Measurements from ENCODE around the gene VARS1.
"Not testable (repeated sequence)": the region's sequence is repeated elsewhere in the genome, so short reads cannot be mapped to it uniquely, and the experiment has no call there.

VARS1 gene

DNA sequence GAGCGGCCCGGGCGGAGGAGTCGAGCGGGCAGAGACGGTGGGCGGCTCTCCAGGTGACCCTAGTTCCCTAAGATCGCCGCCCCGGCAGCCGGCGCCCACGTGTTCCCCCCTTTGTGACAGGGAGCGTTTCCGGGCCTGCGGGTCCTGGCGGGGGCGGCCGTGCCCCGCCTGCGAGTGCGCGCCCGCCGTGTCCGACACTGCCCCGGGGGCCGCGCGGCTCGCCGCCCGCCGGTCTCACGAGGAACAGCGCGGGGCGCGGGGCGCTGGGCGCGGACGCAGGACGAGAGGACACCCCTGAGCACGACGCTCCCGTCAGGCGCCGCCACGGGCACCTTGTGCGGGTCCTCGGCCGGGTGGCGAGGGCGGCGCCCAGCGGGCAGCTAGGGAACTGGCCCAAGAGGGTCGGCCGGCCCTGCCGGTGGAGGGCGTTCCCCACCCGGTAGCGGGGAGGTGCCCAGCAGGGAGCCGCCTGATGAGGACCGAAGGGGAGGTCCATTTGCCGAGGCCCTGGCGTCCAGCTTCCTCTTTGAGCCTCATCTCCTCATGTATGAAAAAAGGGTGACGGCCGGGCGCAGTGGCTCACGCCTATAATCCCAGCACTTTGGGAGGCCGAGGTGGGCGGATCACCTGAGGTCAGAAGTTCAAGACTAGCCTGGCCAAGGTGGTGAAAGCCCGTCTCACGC, at the start of gene VARS1:
Gene VARS1 (minus strand): TSS at position 137 of the 683 bp plus-strand sequence. CDS start 535 bp downstream, outside the sequence.
- DNase-seq: peak; percentile 82

DNA sequence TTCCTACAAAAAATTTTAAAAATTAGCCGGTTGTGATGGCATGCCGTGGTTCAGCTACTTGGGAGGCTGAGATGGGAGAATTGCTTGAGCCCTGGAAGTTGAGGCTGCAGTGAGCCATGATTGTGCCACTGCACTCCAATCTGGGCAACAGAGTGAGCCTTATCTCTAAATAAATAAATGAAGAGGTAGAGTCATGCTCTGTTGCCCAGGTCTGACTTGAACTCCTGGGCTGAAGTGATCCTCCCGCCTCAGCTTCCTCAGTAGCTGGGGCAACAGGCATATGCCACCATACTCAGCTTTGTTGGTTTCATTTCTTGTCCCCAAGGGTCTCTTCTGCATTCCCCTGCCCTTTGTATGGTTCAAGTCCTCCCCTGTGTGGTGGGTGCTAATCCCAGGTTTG, 49.0 kb upstream of the VARS1 start:
- DNase-seq: no peak

DNA sequence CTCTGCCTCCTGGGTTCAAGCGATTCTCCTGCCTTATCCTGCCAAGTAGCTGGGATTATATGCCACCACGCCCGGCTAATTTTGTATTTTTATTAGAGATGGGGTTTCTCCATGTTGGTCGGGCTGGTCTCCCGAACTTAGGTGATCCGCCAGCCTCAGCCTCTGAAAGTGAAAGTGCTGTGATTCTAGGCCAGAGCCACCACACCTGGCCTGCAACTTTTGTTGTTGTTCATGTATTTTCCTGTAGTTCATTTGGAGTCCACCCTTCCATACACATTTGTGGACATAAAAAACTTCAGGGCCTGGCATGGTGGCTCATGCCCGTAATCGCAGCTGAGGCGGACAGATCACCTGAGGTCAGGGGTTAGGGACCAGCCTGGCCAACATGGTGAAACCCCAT, 46.5 kb upstream of the VARS1 start:
- DNase-seq: no peak

DNA sequence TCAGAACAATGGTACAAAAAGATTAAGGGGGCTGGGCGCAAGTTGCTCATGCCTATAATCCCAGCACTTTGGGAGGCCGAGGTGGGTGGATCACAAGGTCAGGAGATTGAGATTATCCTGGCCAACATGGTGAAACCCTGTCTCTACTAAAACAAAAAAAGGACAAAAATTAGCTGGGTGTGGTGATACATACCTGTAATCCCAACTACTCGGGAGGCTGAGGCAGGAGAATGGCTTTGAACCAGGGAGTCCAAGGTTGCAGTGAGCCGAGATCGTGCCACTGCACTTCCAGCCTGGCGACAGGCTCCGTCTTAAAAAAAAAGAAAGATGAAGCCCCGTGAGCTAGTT, 44.2 kb upstream of the VARS1 start:
- not testable (repeated sequence) for DNase-seq

DNA sequence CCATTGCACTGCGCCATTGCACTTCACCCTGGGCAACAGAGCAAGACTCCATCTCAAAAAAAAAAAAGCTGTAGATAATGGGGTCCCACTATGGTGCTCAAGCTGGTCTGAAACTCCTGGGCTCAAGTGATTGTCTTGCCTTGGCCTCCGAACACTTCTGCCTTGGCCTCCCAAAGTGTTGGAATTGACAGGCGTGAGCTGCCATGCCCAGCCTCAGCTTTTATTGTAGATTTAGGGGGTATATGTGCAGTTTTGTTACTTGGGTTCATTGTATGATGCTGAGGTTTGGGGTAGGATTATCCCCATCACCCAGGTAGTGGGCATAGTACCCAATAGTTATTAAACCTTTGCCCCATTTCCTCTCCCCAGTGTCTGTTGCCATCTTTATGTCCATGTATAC, 43.4 kb upstream of the VARS1 start:
- no peak for DNase-seq

DNA sequence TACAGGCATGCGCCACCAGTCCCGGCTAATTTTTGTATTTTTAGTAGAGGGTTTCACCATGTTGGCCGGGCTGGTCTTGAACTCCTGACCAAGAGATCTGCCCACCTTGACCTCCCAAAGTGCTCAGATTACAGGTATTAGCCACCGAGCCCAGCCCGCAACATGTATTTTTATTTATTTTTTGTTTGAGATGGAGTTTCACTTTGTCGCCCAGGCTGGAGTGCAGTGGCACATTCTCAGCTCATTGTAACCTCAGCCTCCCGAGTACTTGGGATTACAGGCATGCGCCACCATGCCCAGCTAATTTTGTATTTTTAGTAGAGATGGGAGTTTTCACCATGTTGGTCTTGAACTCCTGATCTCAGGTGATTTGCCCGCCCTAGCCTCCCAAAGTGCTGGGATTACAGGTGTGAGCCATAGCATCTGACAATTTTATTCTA, 42.6 kb upstream of the VARS1 start:
- not testable (repeated sequence) for DNase-seq

DNA sequence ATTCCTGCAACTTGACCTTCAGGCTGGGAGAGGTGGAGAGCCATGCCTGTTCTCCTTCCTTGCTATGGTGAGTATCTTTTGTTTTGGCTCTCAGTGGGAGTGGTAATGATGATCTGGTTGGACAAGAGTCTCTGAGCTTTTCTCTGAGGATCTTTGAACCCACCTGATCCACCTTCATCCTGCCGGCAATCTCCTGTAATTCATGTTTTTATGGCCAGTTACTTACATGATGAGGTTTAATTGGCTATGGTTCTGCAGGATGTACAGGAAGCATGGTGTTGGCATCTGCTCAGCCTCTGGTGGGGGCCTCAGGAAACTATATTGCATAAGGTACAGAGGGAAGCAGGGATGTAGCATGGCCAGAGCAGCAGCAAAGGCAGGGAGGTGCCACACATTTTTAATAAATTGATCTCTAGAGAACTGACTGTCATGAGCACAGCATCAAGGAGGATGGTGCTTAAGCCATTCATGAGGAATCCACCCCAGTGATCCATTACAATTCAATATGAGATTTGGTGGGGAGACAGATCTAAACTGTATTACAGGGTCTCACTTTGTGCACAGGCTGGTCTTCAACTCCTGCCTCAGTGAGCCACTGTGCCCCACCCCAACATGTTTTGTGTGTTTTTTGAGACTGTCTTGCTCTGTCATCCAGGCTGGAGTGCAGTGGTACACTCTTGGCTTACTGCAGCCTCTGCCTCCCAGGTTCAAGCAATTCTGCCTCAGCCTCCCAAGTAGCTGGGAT, 42.0 kb upstream of the VARS1 start:
- no peak for DNase-seq

DNA sequence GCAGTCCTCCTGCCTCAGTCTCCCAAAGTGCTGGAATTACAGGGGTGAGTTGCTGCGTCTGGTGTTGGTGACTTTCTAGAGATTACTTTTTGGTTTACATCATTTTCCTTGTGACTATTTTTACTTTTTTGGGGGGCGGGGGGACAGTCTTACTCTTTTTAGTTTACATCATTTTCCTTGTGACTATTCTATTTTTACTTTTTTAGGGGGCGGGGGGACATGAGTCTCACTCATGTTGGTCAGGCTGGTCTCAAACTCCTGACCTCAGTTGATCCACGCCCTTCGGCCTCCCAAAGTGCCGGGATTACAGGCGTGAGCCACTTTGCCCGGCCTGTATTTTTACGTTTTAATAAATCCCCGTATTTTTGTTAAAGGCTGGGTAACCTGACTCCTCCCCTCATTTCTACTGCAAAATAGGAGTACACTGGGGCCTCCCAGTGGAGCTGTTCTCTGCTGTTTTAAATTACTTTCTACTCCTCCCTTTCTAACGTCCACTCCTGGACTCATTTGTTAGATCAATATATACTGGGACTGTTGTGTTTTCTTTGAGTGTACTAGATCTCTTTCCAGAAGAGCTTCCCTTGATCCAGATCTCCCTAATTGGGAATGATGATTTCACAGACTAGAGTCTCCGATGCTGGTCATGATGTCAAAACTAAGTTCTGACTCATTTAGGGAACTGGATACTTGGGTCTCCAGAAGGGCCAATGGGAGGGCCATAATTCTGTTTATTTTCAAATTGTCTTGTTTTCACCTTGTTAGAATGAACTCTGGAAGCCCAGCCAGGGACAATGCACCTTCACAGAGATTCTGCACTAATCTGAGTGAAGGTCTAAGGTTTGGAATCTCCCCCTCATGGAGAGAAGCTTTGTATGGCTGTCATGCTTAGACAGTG, 41.2 kb upstream of the VARS1 start:
- DNase-seq: no peak

DNA sequence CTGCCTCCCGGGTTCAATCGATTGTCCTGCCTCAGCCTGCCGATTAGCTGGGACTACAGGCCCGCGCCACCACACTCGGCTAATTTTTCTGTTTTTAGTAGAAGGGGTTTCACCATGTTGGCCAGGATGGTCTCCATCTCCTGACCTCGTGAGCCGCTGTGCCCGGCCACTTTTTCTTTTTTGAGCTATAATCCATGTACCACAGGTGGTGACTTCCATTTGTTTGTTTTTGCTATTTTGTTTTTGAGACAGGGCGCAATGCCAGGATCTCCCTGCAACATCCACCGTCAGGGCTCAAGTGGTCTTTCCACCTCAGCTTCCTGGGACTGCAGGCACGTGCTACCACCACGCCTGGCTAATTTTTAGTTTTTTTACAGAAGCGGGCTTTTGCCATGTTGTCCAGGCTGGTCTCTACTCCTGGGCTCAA, 40.5 kb upstream of the VARS1 start:
- no peak for DNase-seq

DNA sequence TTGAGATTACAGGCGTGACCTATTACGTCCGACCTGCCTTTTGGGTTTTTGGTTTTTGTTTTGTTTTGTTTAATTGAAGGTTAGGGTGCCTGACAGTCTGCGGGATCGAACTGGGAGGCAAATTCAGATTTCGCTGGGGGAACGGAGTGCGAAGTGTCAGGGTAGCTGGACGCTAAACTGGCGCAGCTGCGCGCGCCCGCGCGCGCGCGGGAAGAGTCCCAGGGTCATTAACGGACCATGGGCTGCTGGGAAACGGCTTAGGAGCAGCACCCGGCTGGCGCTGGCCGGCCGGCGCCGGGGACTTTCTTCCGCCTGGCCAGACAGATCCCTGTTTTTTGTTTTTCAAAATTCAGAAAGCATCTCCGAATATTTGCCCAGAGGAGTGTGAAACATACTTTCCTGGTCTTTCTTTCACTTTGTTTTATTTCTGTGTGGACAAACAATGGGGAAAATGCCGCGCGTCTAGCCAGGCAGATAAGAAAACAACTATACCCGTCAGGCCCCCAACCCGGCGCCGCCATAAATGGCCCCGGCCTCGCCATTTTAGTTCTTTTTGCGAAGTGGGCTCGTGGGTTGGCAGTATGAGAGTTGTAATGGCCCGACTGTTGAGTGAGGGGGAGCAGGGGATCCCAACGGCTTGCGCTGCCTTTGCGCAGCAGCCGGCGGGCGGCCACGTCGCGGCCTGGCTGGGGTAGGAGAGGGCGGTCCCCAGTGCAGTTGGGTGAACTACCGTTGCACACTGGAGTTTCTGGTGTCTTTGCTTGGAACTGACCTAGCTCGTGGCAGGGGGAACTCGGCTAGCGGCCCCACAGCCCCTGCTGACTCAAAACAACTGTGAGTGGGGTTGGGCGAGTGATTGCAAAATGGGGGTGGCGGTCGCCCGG, 39.1 kb upstream of the VARS1 start:
- DNase-seq: peak; percentile 80

DNA sequence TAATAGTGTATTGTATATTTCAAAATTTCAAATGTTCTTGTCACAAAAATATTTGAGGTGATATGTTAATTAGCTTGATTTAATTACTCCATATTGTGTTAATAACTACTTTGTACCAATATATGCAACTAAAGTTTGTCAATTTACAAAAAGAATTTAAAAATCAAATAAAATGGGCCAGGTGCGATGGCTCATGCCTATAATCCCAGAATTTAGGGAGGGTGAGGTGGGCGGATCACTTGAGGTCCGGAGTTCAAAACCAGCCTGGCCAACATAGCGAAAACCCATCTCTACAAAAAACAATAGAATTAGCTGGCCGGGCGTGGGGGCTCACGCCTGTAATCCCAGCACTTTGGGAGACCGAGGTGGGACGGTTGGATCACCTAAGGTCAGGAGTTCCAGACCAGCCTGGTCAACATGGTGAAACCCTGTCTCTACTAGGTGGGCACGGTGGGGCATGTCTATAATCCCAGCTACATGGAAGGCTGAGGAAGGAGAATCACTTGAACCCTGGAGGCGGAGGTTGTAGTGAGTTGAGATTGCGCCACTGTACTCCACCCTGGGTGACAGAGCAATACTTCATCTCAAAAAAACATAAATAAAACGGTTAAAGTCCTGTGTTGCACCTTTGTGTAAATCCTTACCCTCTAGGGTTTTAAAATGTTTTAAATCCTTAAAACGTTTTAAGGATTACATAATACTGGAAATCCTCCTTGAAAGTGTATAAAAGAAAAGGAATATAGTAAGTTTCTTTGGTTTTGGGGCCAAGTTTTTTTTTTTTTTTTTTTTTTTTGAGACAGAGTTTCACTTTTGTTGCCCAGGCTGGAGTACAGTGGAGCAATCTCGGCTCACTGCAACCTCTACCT, 36.0 kb upstream of the VARS1 start:
- DNase-seq: no peak

DNA sequence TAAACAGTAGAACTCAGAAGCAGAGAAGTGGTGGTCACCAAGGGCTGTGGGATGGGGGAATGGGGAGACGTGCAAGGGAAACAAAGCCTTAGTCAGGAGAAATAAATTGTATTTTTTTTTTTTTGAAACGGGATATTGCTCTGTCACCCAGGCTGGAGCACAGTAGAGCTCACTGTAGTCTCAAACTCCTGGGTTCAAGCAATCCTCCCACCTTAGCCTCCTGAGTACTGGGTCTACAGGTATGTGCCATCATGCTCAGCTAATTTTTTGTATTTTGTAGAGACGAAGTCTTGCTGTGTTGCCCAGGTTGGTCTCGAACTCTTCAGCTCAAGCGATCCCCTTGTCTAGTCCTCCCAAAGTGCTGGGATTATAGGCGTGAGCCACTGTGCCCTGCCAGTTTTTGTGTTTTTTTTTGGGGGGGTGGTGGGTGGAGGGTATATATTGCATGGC, 35.4 kb upstream of the VARS1 start:
- no peak for DNase-seq

DNA sequence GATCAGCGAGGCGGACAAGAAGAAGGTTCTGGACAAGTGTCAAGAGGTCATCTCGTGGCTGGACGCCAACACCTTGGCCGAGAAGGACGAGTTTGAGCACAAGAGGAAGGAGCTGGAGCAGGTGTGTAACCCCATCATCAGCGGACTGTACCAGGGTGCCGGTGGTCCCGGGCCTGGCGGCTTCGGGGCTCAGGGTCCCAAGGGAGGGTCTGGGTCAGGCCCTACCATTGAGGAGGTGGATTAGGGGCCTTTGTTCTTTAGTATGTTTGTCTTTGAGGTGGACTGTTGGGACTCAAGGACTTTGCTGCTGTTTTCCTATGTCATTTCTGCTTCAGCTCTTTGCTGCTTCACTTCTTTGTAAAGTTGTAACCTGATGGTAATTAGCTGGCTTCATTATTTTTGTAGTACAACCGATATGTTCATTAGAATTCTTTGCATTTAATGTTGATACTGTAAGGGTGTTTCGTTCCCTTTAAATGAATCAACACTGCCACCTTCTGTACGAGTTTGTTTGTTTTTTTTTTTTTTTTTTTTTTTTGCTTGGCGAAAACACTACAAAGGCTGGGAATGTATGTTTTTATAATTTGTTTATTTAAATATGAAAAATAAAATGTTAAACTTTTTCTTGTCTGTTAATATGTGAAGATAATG, 34.2 kb upstream of the VARS1 start:
- DNase-seq: no peak

DNA sequence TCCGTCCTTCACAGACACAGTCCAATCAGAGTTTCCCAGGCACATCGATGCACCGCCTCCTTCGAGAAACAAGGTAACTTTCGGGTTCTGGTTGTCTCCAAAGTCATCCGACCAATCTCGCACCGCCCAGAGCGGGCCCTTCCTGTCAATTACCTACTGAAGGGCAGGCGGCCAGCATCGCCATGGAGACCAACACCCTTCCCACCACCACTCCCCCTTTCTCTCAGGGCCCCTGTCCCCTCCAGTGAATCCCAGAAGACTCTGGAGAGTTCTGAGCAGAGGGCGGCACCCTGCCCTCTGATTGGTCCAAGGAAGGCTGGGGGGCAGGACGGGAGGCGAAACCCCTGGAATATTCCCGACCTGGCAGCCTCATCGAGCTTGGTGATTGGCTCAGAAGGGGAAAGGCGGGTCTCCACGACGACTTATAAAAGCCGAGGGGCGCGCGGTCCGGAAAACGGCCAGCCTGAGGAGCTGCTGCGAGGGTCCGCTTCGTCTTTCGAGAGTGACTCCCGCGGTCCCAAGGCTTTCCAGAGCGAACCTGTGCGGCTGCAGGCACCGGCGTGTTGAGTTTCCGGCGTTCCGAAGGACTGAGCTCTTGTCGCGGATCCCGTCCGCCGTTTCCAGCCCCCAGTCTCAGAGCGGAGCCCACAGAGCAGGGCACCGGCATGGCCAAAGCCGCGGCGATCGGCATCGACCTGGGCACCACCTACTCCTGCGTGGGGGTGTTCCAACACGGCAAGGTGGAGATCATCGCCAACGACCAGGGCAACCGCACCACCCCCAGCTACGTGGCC, 31.9 kb upstream of the VARS1 start, which contains the start of gene HSPA1B:
Gene HSPA1B (plus strand): TSS at position 453 of the 794 bp plus-strand sequence. CDS start 213 bp downstream, at position 666.
- DNase-seq: peak; percentile 79

DNA sequence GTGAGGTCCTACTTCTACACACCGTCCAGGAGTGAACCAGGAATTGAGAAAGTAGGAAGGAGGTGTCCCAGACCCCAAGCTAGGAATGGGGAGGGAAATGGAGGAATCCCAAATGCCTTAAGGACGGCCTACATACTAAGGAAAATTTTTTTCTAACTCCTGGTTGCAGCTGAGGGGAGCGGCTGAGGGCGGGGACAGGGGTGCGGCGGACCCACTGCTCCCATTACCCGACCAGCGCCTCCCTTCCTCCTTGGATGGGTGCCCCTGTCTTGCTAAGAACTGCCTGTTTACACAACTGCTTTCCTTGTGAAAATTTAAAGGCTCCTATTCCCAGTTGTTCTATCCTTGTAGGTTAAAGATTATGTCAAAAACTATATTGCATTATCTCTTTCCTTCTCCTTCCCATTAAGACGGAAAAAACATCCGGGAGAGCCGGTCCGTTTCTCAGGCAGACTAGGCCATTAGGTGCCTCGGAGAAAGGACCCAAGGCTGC, 31.3 kb upstream of the VARS1 start:
- no peak for DNase-seq

DNA sequence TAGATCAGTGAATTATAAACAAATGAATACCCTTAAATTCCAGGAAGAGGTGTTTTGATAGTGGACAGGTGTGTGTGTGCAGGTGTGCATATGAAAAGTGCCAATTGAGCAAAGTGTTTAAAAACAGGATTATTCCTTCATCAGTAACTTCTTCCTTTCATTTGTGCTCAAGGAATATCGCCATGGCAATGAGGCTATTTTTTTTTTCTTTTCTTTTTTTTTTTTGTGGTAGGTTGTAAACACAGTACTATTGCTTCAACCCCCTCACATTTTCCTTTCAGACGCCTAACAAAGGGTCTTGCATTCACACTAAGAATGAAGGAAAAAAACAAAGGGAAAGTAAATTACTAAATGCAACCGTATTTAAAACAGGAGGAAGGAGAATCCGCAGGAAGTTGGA, 30.0 kb upstream of the VARS1 start:
- no peak for DNase-seq

DNA sequence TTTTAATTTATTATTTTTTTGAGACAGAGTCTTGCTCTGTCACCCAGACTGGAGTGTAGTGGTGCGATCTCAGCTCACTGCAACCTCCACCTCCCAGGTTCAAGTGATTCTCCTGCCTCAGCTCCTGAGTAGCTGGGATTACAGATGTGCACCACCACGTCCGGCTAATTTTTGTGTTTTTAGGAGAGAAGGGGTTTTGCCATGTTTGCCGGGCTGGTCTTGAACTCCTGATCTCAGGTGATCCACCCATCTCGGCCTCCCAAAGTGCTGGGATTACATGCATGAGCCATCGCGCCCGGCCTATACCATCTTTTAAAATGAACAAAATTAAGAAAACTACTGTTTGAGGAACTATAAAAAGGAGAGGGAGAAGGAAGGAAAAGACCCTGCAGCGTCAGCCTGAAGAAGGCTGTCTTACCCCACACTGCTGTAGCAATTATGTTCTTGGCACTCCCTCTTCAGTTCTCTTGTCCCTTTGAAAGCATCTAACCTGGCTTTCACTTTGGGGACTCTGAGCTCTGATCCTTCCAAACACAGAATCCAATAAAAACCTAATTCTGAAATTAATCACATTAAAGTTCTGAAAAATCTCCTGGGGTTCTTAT, 28.1 kb upstream of the VARS1 start:
- not testable (repeated sequence) for DNase-seq

DNA sequence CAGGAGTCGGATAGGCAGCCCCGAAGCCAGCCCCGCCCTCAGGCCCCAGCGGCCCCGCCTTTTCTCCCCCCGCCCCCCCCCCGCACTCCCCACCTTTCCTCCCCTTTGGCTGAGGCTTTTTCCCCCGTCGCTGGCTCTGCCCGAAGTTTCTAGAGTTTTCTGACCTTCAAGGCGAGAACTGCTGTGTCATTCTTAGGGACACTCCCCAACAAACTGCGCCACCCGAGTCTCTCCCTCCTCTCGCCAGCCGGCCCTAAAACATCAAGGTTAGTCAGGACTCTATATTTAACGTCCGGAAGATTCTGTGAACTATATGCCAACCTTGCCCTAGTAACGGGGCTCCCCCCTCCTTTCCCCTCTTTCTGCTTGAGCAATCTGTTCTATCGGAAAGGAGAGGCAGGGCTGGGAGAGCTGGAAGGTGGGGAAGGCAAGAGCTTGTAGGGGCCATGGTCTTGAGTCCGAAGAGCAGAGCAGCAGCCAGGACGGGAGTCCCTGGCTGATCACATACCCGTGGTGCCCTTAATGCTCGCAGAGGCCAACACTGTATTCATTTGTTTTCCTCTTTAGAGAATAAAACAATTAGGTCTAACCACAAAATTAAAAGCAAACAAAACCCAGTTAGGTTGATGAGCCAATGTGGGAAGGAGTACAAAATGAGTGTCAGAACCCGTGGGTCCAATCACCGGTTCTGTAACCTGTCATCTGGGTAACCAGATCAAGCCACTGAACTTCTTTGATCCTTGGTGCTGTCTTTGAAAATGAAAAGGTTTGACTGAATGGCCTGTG, 26.7 kb upstream of the VARS1 start:
- peak; percentile 62 for DNase-seq

Data from stimulated activated CD4-positive, alpha-beta T cell treated with anti-CD3 and anti-CD28 coated beads, Interleukin-4, amount 100 ng/mL, for 1 hour (primary cell).